ENCODE results near the gene ABL1.

ABL1 gene

DNA sequence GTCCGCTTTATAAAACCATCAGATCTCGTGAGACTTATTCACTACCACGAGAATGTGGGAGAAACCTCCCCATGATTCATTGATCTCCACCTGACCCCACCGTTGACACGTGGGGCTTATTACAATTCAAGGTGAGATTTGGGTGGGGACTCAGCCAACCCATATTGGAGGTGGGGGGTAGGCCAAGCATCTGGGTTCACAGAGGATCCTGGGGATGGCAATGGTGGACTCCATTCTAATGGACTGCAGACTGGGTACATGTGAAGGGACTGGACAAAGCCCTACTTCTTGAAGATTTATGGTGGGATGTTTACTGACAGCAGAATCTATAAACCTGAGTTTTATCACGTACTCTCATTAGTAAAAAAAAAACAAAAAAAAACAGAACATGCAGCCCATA, 46.5 kb downstream of the ABL1 start:
- H3K4me3 ChIP-seq (ENCODE audit: low read length): no peak overlapping the region
- no peaks in the 10 kb centered on the region for H3K27me3 ChIP-seq (ENCODE audit: control insufficient read depth, insufficient read depth, low read length)
- H3K9me3 ChIP-seq (ENCODE audit: control insufficient read depth, low read length): no peaks in the 10 kb centered on the region
- H3K9ac ChIP-seq (ENCODE audit: low read length): no peak overlapping the region
- H3K4me1 ChIP-seq (ENCODE audit: control insufficient read depth, insufficient read depth, low read length): no peaks in the 10 kb centered on the region
- peaks cover 26% of the 10 kb centered on the region for H3K36me3 ChIP-seq (ENCODE audit: control insufficient read depth, insufficient read depth, low read length)

DNA sequence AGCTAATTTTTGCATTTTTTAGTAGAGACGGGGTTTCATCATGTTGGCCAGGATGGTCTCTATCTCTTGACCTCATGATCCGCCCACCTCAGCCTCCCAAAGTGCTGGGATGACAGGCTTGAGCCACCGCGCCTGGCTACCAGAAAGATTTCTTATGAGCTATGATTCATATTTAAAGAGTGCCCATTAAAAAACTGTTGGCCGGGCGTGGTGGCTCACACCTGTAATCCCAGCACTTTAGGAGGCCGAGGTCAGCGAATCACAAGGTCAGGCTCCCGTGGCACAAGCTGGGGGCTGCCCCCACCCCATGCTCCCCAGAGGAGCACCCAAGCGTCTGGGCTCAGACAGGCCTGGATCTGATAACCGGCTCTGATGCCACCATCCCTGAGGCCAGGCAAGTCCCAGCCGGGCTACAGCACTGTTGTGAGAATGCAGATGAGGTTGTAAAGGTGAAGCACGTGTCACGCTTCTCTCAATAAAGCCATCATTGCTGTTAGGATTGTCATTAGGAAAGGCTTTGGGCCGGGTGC, 47.7 kb downstream of the ABL1 start:
- Histone ChIP-seq H3K4me1 (ENCODE audit: control insufficient read depth, insufficient read depth, low read length) (no peaks in the 10 kb centered on the region), H3K9ac (ENCODE audit: low read length) (no peak overlapping the region), H3K9me3 (ENCODE audit: control insufficient read depth, low read length) (no peaks in the 10 kb centered on the region), H3K4me3 (ENCODE audit: low read length) (no peak overlapping the region), H3K27me3 (ENCODE audit: control insufficient read depth, insufficient read depth, low read length) (no peaks in the 10 kb centered on the region), H3K36me3 (ENCODE audit: control insufficient read depth, insufficient read depth, low read length) (peaks cover 26% of the 10 kb centered on the region)

DNA sequence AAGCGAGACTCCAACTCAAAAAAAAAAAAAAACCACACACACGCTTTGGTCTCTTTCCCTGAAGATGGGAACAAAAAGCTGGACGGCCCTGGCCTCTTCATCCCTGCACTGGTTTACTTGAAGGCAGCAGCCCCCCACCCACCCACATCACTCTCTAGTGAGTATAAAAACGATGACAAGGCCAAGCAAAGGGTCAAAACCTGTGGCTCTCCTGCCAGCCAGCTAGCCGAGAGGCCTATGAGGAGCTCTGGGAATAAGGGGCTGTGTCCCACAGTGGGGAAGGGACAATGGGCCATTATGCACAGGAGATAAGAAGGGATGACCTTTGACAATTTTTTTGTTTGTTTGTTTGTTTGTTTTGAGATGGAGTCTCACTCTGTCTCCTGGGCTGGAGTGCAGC, 48.4 kb downstream of the ABL1 start:
- Histone ChIP-seq H3K9ac (ENCODE audit: low read length) (no peak overlapping the region), H3K27me3 (ENCODE audit: control insufficient read depth, insufficient read depth, low read length) (no peaks in the 10 kb centered on the region), H3K4me3 (ENCODE audit: low read length) (no peak overlapping the region), H3K4me1 (ENCODE audit: control insufficient read depth, insufficient read depth, low read length) (no peaks in the 10 kb centered on the region), H3K36me3 (ENCODE audit: control insufficient read depth, insufficient read depth, low read length) (peaks cover 26% of the 10 kb centered on the region), H3K9me3 (ENCODE audit: control insufficient read depth, low read length) (no peaks in the 10 kb centered on the region)

DNA sequence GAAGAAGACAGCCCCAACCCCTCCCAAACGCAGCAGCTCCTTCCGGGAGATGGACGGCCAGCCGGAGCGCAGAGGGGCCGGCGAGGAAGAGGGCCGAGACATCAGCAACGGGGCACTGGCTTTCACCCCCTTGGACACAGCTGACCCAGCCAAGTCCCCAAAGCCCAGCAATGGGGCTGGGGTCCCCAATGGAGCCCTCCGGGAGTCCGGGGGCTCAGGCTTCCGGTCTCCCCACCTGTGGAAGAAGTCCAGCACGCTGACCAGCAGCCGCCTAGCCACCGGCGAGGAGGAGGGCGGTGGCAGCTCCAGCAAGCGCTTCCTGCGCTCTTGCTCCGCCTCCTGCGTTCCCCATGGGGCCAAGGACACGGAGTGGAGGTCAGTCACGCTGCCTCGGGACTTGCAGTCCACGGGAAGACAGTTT, 49.1 kb downstream of the ABL1 start:
- H3K36me3 ChIP-seq (ENCODE audit: control insufficient read depth, insufficient read depth, low read length): peaks cover 25% of the 10 kb centered on the region
- no peaks in the 10 kb centered on the region for H3K4me1 ChIP-seq (ENCODE audit: control insufficient read depth, insufficient read depth, low read length)
- no peaks in the 10 kb centered on the region for H3K9me3 ChIP-seq (ENCODE audit: control insufficient read depth, low read length)
- H3K9ac ChIP-seq (ENCODE audit: low read length): no peak overlapping the region
- H3K4me3 ChIP-seq (ENCODE audit: low read length): no peak overlapping the region
- H3K27me3 ChIP-seq (ENCODE audit: control insufficient read depth, insufficient read depth, low read length): no peaks in the 10 kb centered on the region

DNA sequence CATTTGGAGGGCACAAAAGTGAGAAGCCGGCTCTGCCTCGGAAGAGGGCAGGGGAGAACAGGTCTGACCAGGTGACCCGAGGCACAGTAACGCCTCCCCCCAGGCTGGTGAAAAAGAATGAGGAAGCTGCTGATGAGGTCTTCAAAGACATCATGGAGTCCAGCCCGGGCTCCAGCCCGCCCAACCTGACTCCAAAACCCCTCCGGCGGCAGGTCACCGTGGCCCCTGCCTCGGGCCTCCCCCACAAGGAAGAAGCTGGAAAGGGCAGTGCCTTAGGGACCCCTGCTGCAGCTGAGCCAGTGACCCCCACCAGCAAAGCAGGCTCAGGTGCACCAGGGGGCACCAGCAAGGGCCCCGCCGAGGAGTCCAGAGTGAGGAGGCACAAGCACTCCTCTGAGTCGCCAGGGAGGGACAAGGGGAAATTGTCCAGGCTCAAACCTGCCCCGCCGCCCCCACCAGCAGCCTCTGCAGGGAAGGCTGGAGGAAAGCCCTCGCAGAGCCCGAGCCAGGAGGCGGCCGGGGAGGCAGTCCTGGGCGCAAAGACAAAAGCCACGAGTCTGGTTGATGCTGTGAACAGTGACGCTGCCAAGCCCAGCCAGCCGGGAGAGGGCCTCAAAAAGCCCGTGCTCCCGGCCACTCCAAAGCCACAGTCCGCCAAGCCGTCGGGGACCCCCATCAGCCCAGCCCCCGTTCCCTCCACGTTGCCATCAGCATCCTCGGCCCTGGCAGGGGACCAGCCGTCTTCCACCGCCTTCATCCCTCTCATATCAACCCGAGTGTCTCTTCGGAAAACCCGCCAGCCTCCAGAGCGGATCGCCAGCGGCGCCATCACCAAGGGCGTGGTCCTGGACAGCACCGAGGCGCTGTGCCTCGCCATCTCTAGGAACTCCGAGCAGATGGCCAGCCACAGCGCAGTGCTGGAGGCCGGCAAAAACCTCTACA, 49.8 kb downstream of the ABL1 start:
- Histone ChIP-seq H3K4me3 (ENCODE audit: low read length) (no peak overlapping the region), H3K27me3 (ENCODE audit: control insufficient read depth, insufficient read depth, low read length) (no peaks in the 10 kb centered on the region), H3K9me3 (ENCODE audit: control insufficient read depth, low read length) (no peaks in the 10 kb centered on the region), H3K4me1 (ENCODE audit: control insufficient read depth, insufficient read depth, low read length) (no peaks in the 10 kb centered on the region), H3K36me3 (ENCODE audit: control insufficient read depth, insufficient read depth, low read length) (peaks cover 18% of the 10 kb centered on the region), H3K9ac (ENCODE audit: low read length) (no peak overlapping the region)

DNA sequence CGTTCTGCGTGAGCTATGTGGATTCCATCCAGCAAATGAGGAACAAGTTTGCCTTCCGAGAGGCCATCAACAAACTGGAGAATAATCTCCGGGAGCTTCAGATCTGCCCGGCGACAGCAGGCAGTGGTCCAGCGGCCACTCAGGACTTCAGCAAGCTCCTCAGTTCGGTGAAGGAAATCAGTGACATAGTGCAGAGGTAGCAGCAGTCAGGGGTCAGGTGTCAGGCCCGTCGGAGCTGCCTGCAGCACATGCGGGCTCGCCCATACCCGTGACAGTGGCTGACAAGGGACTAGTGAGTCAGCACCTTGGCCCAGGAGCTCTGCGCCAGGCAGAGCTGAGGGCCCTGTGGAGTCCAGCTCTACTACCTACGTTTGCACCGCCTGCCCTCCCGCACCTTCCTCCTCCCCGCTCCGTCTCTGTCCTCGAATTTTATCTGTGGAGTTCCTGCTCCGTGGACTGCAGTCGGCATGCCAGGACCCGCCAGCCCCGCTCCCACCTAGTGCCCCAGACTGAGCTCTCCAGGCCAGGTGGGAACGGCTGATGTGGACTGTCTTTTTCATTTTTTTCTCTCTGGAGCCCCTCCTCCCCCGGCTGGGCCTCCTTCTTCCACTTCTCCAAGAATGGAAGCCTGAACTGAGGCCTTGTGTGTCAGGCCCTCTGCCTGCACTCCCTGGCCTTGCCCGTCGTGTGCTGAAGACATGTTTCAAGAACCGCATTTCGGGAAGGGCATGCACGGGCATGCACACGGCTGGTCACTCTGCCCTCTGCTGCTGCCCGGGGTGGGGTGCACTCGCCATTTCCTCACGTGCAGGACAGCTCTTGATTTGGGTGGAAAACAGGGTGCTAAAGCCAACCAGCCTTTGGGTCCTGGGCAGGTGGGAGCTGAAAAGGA, 50.7 kb downstream of the ABL1 start:
- H3K9me3 ChIP-seq (ENCODE audit: control insufficient read depth, low read length): no peaks in the 10 kb centered on the region
- peaks cover 10% of the 10 kb centered on the region for H3K36me3 ChIP-seq (ENCODE audit: control insufficient read depth, insufficient read depth, low read length)
- H3K4me3 ChIP-seq (ENCODE audit: low read length): no peak overlapping the region
- H3K9ac ChIP-seq (ENCODE audit: low read length): no peak overlapping the region
- H3K27me3 ChIP-seq (ENCODE audit: control insufficient read depth, insufficient read depth, low read length): no peaks in the 10 kb centered on the region
- H3K4me1 ChIP-seq (ENCODE audit: control insufficient read depth, insufficient read depth, low read length): no peaks in the 10 kb centered on the region

DNA sequence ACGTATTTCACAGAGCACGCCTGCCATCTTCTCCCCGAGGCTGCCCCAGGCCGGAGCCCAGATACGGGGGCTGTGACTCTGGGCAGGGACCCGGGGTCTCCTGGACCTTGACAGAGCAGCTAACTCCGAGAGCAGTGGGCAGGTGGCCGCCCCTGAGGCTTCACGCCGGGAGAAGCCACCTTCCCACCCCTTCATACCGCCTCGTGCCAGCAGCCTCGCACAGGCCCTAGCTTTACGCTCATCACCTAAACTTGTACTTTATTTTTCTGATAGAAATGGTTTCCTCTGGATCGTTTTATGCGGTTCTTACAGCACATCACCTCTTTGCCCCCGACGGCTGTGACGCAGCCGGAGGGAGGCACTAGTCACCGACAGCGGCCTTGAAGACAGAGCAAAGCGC, 51.9 kb downstream of the ABL1 start:
- H3K4me1 ChIP-seq (ENCODE audit: control insufficient read depth, insufficient read depth, low read length): no peaks in the 10 kb centered on the region
- H3K9ac ChIP-seq (ENCODE audit: low read length): no peak overlapping the region
- H3K27me3 ChIP-seq (ENCODE audit: control insufficient read depth, insufficient read depth, low read length): no peaks in the 10 kb centered on the region
- H3K36me3 ChIP-seq (ENCODE audit: control insufficient read depth, insufficient read depth, low read length): peaks cover 6% of the 10 kb centered on the region
- H3K9me3 ChIP-seq (ENCODE audit: control insufficient read depth, low read length): no peaks in the 10 kb centered on the region
- no peak overlapping the region for H3K4me3 ChIP-seq (ENCODE audit: low read length)

DNA sequence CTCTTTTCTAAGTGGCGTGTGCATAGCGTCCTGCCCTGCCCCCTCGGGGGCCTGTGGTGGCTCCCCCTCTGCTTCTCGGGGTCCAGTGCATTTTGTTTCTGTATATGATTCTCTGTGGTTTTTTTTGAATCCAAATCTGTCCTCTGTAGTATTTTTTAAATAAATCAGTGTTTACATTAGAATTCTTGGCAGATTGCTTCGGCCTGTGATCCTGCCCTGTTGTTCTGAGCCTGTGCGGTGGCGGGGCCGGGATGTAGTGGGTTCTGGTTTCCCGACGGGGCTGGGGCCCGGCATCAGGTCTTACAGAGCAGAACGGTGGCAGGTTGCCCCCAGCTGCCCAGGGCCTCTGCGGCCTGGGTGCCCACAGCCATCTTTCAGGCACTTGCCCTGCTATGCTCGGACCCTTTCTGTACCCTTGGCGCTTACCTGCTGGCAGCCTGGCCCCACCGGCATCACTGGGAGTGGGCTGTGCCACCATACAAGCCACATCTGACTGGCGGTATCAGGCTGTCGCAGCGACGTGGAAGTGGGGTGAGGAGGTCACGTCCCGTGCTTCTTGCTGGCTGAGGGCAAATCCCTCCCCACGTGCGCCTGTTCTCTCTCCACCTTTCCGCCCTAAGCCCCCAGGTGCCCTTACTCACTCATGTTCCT, 52.6 kb downstream of the ABL1 start:
- no peak overlapping the region for H3K4me3 ChIP-seq (ENCODE audit: low read length)
- no peaks in the 10 kb centered on the region for H3K9me3 ChIP-seq (ENCODE audit: control insufficient read depth, low read length)
- no peak overlapping the region for H3K9ac ChIP-seq (ENCODE audit: low read length)
- H3K36me3 ChIP-seq (ENCODE audit: control insufficient read depth, insufficient read depth, low read length): peaks cover 6% of the 10 kb centered on the region
- H3K27me3 ChIP-seq (ENCODE audit: control insufficient read depth, insufficient read depth, low read length): no peaks in the 10 kb centered on the region
- no peaks in the 10 kb centered on the region for H3K4me1 ChIP-seq (ENCODE audit: control insufficient read depth, insufficient read depth, low read length)

DNA sequence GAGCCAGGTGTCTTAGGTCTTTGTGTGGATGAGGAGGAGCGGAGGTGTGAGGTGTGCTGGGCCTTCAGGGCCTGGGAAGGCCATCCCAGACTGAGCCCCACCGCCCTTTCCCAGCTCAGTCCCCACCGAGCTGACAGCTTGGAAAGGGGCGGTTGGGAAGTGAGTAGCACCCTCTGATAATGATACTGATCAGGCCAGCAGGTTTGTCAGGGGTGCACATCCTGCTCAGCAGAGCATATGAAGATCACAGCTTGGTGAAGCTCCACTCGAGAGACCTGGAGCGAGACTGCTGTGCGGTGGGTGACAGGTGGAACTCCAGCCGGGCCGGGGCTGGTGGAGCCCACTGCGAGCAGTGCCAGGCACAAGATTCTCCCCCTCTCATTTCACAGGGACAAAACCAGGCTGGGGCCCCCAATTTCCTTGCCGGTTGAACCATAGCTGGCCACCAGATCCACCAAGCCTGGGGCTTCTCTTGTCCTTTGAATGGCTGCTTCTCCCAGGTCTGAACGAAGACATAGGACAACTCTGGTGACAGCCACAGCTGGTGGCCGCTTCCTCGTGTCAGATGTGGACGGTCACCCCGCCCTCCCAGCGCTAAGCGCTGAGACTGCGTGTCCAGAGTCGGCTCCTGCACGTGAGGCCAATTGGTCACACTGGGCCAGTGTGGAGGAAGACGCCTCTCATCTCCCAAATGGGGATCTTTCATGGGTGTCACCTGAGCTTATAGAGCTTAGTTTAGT, 53.3 kb downstream of the ABL1 start:
- H3K4me3 ChIP-seq (ENCODE audit: low read length): no peak overlapping the region
- no peaks in the 10 kb centered on the region for H3K9me3 ChIP-seq (ENCODE audit: control insufficient read depth, low read length)
- no peaks in the 10 kb centered on the region for H3K4me1 ChIP-seq (ENCODE audit: control insufficient read depth, insufficient read depth, low read length)
- H3K27me3 ChIP-seq (ENCODE audit: control insufficient read depth, insufficient read depth, low read length): no peaks in the 10 kb centered on the region
- no peak overlapping the region for H3K9ac ChIP-seq (ENCODE audit: low read length)
- H3K36me3 ChIP-seq (ENCODE audit: control insufficient read depth, insufficient read depth, low read length): peaks cover 6% of the 10 kb centered on the region

DNA sequence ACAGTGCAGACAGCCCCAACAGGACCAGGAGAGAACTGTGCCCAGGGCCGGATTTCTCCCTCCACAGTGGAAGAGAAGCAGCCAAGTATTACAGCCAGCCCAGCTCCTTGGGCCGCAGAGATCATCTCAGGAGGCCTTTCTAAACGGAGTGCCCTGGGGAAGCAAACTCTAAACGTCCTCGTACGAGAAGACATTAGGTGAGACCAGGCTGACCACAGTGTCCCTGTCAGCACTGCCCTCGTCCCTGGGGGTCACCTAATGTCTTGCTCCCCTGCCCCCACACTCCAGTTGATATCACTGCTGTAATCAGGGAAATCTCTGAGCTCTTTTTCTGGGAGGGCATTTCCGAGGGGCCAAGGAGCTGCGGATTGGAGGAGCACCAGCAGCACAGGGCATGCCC, 55.1 kb downstream of the ABL1 start:
- no peak overlapping the region for H3K4me3 ChIP-seq (ENCODE audit: low read length)
- H3K27me3 ChIP-seq (ENCODE audit: control insufficient read depth, insufficient read depth, low read length): peaks cover under 1% of the 10 kb centered on the region
- no peak overlapping the region for H3K9ac ChIP-seq (ENCODE audit: low read length)
- peaks cover 16% of the 10 kb centered on the region for H3K4me1 ChIP-seq (ENCODE audit: control insufficient read depth, insufficient read depth, low read length)
- no peaks in the 10 kb centered on the region for H3K9me3 ChIP-seq (ENCODE audit: control insufficient read depth, low read length)
- H3K36me3 ChIP-seq (ENCODE audit: control insufficient read depth, insufficient read depth, low read length): no peaks in the 10 kb centered on the region

Data from mucosa of stomach (tissue), 1 donor.